HG03558 (cell line): ENCODE data around the gene L3MBTL2.

Experiments
- ATAC-seq: cut with Tn5 transposase; IDR thresholded peaks from one replicate; pipeline ENCODE4 v1.9.1; 2021; ENCODE audit warnings: moderate number of reproducible peaks; ENCODE audit not compliant: unreplicated experiment; ENCODE audit errors: extremely low read depth

Gene L3MBTL2

DNA sequence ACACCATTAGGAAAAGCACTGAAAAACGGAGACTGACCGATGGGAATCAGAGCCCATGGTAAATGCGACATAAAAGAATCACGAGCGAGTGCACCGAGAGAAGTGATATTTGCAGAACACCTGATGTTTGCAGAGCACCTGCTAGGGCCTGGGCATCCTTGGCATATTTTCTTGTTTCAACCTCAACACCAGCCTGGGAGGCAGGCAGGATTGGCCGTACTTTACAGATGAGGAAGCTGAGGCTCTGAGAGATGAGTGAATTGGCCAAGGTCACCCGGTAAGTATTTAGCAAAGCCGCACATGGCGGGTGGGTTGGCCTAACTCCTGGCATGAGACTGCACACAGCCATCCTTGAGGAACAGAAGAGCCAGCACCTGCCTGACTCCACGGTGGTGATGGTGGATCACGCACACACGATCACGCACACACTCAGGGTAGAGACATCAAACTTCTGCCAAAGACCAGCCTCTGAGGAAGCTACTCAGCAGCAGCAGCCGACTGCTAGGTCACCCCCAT lies 57.2 kb downstream of the L3MBTL2 start:
- ATAC-seq = no peak

GRCh38 chr22:41263704-41264103 lies 58.6 kb downstream of the L3MBTL2 start:
- no peak for ATAC-seq

DNA sequence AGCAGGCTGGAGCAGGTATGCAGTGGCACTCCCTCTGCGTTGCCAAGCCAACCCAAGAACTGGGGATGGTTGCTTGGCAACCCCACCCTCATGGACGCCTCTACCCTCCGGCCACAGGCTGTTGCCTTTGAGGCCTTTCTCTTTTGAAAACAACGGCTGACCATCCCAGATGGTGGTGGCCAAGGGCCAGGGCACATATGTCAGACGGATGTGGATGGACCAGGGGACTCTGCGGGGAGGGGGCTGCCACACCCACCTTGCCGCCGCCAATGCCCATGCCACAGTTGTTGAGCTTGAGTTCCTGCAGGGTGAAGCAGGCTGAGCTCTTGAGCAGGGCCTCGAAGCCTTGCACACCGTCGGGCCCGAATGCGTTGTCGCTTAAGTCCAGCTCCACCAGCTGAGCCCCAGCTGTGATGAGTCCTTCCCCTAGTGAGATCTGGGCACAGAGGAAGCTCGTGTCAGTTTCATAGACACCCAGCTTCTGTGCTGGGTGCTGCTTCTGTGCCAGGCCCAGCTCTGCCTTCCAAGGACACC lies 59.4 kb downstream of the L3MBTL2 start:
- no peak for ATAC-seq

- no peak for ATAC-seq
Measured at GRCh38 chr22:41267958-41268357, 62.8 kb downstream of the L3MBTL2 start.

- ATAC-seq = no peak
Measured at GRCh38 chr22:41271787-41272186, 66.7 kb downstream of the L3MBTL2 start.

- ATAC-seq = no peak
Measured at GRCh38 chr22:41273128-41273527, 68.0 kb downstream of the L3MBTL2 start.

GRCh38 chr22:41274856-41275255 lies 69.7 kb downstream of the L3MBTL2 start:
- ATAC-seq = no peak

DNA sequence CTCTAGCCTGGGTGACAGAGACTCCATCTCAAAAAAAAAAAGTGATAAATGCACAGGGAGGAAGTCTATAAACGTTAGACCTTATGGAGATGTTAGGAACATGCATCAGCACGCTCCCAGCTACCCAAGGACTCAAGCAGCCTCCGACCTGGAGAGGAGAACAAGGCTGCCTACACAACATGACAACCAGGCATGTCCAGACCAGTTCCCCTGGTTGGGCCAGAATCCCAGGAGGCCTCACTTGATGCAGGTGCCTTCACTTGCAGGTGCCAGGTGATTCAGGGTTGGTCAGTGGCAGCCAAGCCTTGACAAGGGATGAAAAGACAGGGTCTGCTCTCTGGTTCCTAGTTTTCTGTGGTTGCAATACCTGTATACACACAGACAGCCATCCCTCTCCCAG lies 75.0 kb downstream of the L3MBTL2 start:
- ATAC-seq = no peak

DNA sequence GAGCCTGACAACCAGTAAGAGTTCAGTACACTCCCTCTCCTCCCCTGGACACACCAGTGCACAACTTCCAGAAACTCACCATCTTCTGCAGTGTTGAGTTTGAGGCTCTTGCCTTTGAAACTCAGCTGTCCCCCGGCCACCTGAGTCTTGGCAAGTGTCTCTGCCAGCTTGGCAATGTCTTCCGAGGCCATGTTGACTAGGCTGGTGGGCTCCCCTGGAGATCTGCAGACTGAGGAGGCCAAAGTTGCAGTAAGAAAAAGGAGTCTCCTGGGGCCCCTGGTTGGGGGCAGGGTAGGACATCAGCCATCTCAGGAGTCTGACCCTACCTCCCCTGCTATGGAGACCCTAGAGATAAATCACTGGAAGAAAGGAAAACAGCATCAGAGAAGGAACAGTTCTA lies 75.7 kb downstream of the L3MBTL2 start:
- ATAC-seq = no peak
